TTC549 (cell line): ENCODE data around the gene CLCF1.

Source experiments
- FAIRE-seq: peaks from 2 replicates; lab custom pipeline; 2012; peaks lifted over from hg19 to GRCh38; lab: Jason Lieb, UNC

CLCF1 gene

GRCh38 chr11:67395555-67396258, 22.3 kb upstream of the CLCF1 start:
- no peak for FAIRE-seq

- FAIRE-seq, result no peak
Measured at GRCh38 chr11:67393990-67394389, 20.6 kb upstream of the CLCF1 start.

- no peak for FAIRE-seq
Measured at GRCh38 chr11:67393437-67393836, 20.0 kb upstream of the CLCF1 start.

DNA sequence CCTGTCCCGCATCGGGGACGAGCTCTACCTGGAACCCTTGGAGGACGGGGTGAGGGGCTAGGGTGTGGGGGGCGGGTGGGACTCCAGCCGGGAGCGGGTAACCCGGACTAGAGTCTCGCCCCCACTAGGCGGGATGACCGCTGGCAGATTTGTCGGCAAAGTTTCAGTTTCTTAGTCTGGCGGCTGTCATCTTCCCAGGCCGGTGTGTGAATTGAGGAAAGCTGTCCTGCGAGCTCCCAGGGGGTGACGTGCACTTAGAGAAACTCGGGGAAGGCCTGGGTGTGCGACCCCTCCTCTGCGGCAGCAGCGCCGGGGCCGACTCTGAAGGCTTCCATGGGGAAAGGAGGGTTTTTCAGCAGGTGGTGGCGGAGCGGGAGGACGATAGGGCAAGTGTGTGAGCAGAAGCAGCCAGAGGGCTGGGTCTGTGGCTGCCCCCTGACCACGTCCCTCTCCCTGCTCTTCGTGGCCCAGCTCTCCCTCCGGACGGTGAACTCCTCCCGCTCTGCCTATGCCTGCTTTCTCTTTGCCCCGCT, 18.9 kb upstream of the CLCF1 start:
- FAIRE-seq, result no peak

DNA sequence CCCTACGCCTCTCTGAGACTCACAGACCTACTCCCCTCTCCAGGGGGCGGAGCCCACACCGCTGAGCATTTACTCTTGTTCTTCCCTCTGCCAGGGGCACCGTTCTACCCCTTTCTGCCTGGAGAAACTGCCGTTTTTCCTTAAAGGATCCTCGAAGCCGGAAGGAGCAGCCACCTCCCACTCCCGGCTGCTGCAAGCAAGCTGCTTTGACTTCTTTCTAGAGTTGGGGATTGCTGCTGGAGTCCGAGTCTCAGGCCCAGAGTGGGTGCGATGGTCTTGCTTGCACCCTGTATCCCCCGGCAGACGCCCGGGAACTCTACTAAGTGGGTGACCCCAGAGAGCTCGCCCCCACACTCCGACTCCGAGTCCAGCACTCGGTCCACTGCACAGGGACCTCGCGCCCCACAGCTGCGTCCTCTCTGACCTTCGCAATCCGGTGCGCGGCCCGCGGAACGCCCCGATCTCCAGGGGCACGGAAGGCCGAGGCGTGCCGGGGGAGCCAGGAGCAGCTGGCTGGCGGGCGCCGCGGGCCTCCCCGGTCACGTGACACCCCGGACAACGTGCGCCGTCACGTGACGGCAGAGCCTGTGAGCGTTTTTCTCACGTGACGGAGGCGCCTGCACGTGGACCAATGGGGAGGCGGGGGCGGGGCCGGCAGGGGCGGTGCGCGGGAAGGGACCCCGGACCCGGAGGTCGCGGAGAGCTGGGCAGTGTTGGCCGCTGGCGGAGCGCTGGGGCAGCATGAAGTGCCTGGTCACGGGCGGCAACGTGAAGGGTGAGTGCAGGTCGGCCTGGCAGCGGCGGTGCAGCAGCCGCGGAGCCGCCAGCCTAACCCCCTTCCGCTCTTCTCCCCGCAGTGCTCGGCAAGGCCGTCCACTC, 18.1 kb upstream of the CLCF1 start, which contains the start of gene RAD9A:
TSS of gene RAD9A (plus strand) at position 683 of the 879 bp plus-strand sequence. CDS start at position 742, 59 bp downstream.
- no peak for FAIRE-seq

DNA sequence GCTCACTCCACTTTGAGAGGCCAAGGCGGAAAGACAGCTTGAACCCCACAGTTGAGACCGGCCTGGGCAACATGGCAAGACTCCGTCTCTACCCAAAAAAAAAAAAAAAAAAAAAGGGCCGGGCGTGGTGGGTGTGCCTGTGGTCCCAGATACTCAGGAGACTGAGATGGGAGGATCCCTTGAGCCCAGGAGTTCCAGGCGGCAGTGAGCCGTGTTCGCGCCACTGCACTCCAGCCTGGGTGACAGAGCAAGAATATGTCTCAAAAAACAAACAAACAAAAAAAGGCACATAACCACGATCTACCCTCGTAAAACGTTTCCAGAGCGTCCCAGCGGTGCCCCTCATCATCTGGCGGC, 17.5 kb upstream of the CLCF1 start:
- no peak for FAIRE-seq

- no peak for FAIRE-seq
Measured at GRCh38 chr11:67389477-67389876, 16.1 kb upstream of the CLCF1 start.

GRCh38 chr11:67387518-67387917, 14.1 kb upstream of the CLCF1 start:
- no peak for FAIRE-seq

DNA sequence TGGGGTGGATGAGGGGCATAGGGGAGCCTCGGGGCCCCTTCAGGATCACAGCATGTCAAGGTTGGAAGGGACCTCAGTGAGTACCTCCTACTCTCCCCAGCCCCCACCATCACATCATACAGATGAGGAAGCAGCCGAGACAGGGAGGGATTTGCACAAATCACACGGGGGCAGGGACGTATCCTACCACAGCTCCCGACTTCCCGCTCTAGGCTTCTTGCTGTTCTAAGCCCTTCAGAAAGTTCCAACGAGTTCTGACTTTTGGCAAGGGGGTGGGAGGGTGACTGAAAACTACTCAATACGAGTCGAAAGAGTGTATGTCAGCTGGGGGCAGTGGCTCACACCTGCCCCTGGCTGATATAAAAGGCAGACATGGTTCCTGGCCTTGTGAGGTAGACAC, 13.7 kb upstream of the CLCF1 start:
- no peak for FAIRE-seq

DNA sequence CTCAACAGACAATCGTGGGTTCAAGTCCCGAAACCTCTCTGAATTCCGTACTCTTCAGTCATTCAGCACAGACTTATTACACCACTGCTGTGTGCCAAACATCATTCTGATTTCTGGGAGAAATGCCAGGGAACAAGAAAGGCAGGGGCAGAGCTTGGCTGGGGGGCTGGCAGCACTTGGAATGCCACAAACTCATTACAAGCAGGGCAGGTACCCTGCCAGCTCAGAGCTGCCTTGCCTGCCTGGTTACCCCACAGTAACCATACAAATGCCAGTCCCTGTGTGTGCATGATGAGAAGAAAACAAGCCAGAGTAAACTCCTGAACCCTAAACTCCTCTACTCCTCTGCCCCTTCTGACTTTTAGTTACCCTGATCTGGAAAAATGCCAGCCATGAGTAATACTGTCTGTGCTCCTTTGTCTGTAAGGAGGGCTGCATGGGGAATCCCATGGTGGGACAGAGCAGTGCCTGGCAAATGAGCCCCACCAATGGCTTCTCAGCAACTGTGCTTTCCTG, 11.5 kb upstream of the CLCF1 start:
- FAIRE-seq, result no peak

- FAIRE-seq, result no peak
Measured at GRCh38 chr11:67382276-67383136, 9.1 kb upstream of the CLCF1 start.

DNA sequence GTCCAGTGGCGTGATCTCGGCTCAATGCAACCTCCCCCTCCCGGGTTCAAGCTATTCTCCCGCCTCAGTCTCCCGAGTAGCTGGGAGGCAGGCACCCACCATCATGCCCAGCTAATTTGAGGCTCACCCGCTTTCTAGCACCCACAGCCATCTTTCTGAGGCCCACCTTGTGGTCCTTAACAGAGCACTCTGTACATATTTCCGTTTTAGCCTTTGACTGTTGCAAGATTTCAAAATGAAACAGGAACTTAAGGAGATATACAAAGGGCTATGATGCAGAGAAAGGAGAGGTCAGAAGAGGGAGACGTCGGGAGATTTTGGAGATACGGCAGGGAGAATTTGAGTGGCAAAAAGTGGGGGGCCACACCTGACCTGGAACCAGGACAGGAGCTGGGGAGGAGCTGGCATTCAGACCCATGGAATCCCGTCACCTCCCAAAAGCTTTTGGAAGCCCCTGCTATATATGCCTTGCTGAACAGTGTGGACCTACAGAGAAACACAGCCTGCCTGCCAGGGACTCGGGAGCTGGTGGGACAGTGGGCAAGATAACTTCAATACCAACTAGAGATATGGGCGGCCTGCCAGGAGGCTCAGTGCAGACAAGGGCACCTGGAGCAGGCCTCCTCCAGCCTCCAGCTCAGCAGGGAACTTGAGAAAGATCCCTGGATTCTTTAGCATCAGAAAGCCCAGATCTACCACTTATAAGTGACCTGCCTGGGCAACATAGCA, 8.0 kb upstream of the CLCF1 start:
- no peak for FAIRE-seq

DNA sequence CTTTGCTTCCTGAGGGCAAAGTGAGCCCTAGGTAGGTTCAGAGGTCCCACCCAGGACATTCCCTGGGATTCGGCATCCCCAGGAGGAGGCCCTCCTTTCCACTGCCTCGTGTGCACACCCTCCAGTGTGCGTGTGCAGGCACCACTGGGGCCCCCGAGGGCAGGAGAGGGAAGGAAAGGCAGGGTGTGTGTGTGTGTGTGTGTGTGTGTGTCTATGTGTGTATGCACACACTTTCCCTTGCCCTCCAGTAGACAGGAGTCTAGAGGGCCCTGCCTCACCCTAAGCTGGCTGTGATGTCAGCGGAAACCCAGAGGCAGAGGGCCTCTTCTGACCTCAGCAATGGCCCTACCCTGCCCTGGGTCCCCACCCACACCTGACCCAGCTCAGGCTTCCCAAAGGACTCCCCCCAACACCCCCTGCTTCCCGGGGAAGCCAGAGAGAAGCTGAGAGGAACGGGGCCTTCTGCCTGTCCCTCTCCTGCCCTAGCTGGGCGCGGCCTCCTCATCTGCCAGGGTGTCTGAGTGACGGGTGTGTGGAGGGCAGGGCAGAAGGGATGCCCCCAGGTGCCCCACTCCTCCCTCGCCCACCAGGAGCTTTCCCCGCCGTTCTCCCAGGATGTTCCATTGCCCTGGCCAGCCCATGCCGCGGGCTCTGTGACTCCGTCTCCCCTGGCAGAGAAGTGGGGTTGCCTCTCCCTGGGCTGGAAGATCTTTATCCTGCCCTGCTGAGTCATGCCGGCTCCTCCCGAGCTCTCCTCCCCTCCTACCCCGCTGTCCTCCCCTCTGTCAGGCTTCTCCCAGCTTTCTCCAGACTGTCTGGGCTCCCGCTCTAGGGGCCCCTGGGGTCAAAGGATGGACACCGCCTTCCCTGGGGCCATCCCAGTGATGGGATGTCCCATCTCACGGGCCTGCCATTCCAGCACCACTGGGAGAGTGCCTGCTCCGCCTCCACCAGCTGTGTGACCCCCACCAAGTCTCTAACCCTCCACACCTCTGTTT, 6.0 kb upstream of the CLCF1 start:
- FAIRE-seq, result no peak

DNA sequence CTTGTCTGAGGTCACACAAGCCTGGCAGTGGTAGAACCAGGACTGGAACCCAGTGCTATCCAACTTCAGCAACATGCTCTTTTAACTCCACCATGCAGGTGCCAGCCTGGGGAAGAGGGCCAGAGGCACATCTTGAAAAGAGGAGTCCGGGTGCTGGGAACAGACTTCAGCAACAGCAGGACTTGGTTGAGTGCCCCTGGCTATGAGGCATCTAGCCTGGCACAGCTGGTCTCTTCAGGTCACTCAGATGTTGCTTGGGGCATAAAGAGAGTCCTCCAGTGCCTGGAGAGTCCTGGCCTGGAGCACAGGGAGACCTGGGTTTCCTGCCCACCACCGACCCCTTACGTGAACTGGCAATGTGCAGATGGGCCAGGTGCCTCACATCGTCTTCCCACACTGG, 5.1 kb upstream of the CLCF1 start:
- no peak for FAIRE-seq

GRCh38 chr11:67376873-67377808, 3.7 kb upstream of the CLCF1 start:
- no peak for FAIRE-seq

- no peak for FAIRE-seq
Measured at GRCh38 chr11:67376063-67376820, 2.8 kb upstream of the CLCF1 start.

DNA sequence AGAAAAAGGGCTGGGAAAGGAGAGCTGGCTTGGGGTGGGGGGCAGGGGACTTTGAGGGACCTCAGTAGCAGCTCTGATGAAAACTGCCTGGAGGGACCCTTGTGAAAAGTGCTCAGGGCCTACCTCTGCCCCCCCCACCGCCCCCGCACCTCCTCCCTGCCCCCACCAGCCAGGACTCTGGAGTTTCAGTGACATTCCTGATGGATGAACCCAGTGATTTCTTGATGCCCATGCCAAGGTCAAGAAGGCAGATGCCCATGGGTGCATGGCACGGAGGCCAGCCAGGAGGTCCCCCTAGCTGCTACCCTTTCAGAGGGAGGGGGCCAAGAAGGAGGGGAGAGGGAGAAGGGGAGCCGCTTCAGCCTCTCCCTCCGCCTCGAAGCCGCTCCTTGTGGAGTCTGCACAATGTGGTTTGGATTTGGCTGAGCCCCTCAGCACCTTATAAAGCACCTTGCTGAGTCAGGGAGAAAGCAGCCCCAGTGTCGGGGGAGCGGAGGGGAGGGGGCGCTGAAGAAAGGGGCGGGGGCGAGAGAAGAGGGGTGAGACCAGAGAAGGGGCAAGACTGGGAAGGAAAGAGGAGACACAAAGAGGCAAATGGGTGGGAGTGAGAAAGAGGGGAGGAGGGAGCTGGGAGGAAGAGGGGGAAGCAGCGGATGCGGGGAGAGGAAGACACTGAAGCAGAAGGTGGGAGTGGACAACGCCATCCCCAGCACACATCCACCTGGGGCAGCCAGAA, 2.1 kb upstream of the CLCF1 start:
- FAIRE-seq, result no peak
